Gastrocnemius medialis (tissue), 4 donors: ENCODE results near the gene AASDH.

Experiments
- POLR2A ChIP-seq, 2 donors: fragments of 450-650 bp; IDR thresholded peaks; one replicate each; pipeline ENCODE4 v1.6.1; 2017; ENCODE audit warnings: antibody characterized with exemption in 2 of 2, mild to moderate bottlenecking in 2 of 2, moderate library complexity in 2 of 2
- TF ChIP-seq, protein P1 (sequence below), 5 experiments: fragments of 450-650 bp in 3 of 5; fragments of 200-600 bp in 2 of 5; sonication (generic) in 2 of 5; IDR thresholded peaks in 4 of 5; conservative IDR thresholded peaks in 1 of 5; 1 replicate in 4 of 5; 2 replicates in 1 of 5; pipeline ENCODE4 v1.5.1; 2016 to 2019; ENCODE audit warnings: antibody characterized with exemption in 5 of 5, mild to moderate bottlenecking in 3 of 5, moderate library complexity in 3 of 5

DNA sequence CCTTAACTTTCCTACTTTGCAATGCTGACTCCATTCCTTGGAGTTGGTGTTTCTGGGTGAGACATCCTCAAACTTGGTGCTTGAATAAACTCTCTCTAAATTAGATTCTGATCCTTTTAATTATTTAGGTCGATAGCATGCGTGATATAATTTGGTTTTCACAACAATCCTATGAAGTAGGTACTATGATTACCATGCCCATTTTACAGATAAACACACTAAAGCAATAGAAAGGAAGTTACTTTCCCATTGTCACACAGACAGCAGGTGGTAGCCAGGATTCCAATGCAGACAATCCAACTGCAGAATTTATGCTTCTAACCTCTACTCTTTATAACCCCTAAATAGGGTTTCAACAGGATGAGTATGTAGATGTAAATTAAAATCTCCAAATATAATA lies 21.7 kb upstream of the AASDH start:
- TF ChIP-seq, protein P1, sequence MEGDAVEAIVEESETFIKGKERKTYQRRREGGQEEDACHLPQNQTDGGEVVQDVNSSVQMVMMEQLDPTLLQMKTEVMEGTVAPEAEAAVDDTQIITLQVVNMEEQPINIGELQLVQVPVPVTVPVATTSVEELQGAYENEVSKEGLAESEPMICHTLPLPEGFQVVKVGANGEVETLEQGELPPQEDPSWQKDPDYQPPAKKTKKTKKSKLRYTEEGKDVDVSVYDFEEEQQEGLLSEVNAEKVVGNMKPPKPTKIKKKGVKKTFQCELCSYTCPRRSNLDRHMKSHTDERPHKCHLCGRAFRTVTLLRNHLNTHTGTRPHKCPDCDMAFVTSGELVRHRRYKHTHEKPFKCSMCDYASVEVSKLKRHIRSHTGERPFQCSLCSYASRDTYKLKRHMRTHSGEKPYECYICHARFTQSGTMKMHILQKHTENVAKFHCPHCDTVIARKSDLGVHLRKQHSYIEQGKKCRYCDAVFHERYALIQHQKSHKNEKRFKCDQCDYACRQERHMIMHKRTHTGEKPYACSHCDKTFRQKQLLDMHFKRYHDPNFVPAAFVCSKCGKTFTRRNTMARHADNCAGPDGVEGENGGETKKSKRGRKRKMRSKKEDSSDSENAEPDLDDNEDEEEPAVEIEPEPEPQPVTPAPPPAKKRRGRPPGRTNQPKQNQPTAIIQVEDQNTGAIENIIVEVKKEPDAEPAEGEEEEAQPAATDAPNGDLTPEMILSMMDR (IDR thresholded peaks at IDR 0.05 in 4 of 5, conservative IDR thresholded peaks at IDR 0.05 in 1 of 5): no peak
- TF ChIP-seq POLR2A (IDR thresholded peaks at IDR 0.05): no peak
